ENCODE results near the gene OR4D11.

DNA sequence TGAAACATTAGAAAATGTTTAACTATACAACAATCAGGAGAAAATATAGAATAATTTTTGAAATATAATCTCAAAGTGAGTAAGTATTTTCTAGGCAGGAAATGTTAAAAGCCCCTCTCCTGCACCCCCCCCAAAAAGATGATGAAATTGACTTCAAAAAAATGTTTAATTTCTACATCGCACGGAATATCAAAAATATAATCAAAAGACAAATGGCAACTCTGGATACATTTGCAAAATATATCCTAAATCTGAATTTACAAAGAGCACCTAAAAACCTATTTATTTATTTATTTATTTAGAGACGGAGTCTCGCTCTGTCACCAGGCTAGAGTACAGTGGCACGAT lies 44.9 kb downstream of the OR4D11 start:
- no peak for TF ChIP-seq POLR2A (IDR thresholded peaks at IDR 0.05)
- TF ChIP-seq, protein P1, sequence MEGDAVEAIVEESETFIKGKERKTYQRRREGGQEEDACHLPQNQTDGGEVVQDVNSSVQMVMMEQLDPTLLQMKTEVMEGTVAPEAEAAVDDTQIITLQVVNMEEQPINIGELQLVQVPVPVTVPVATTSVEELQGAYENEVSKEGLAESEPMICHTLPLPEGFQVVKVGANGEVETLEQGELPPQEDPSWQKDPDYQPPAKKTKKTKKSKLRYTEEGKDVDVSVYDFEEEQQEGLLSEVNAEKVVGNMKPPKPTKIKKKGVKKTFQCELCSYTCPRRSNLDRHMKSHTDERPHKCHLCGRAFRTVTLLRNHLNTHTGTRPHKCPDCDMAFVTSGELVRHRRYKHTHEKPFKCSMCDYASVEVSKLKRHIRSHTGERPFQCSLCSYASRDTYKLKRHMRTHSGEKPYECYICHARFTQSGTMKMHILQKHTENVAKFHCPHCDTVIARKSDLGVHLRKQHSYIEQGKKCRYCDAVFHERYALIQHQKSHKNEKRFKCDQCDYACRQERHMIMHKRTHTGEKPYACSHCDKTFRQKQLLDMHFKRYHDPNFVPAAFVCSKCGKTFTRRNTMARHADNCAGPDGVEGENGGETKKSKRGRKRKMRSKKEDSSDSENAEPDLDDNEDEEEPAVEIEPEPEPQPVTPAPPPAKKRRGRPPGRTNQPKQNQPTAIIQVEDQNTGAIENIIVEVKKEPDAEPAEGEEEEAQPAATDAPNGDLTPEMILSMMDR (IDR thresholded peaks at IDR 0.05): no peak
- no peak for TF ChIP-seq POLR2AphosphoS5 (IDR thresholded peaks at IDR 0.05)

Measured in sigmoid colon (tissue), 4 donors.